ENCODE results near the gene SLC24A4.
A peak's percentile ranks its signal among the peaks of the same experiment; 100 is the strongest.

The SLC24A4 gene

GRCh38 chr14:92440345-92441003 lies 117.5 kb downstream of the SLC24A4 start:
- DNase-seq, result no peak

GRCh38 chr14:92441751-92442504 lies 119.0 kb downstream of the SLC24A4 start:
- DNase-seq, result no peak

- DNase-seq, result no peak
These were observed 120.2 kb downstream of the SLC24A4 start for GRCh38 chr14:92443167-92443566.

- no peak for DNase-seq
These were observed 120.8 kb downstream of the SLC24A4 start for GRCh38 chr14:92443741-92444140.

- DNase-seq, result no peak
These were observed 123.8 kb downstream of the SLC24A4 start for GRCh38 chr14:92446771-92447170.

- no peak for DNase-seq
These were observed 124.6 kb downstream of the SLC24A4 start for GRCh38 chr14:92447416-92448197.

- no peak for DNase-seq
These were observed 125.8 kb downstream of the SLC24A4 start for GRCh38 chr14:92448786-92449185.

GRCh38 chr14:92449404-92450181 lies 126.6 kb downstream of the SLC24A4 start:
- DNase-seq, result no peak

- no peak for DNase-seq
These were observed 127.5 kb downstream of the SLC24A4 start for GRCh38 chr14:92450351-92451070.

- DNase-seq, result no peak
These were observed 128.3 kb downstream of the SLC24A4 start for GRCh38 chr14:92451245-92451644.

- no peak for DNase-seq
These were observed 128.8 kb downstream of the SLC24A4 start for GRCh38 chr14:92451755-92452154.

GRCh38 chr14:92452471-92452870 lies 129.5 kb downstream of the SLC24A4 start:
- no peak for DNase-seq

- DNase-seq, result no peak
These were observed 130.7 kb downstream of the SLC24A4 start for GRCh38 chr14:92453691-92454090.

GRCh38 chr14:92455231-92455630 lies 132.3 kb downstream of the SLC24A4 start:
- no peak for DNase-seq

GRCh38 chr14:92456215-92457015 lies 133.4 kb downstream of the SLC24A4 start:
- DNase-seq, result peak; percentile 12 to 66

GRCh38 chr14:92457016-92457565 lies 134.1 kb downstream of the SLC24A4 start:
- no peak for DNase-seq

- DNase-seq, result no peak
These were observed 135.4 kb downstream of the SLC24A4 start for GRCh38 chr14:92458136-92459029.

- DNase-seq, result no peak
These were observed 136.3 kb downstream of the SLC24A4 start for GRCh38 chr14:92459030-92459949.

- DNase-seq, result no peak
These were observed 137.0 kb downstream of the SLC24A4 start for GRCh38 chr14:92459950-92460421.

Measured in SW 1271 (cell line).